ENCODE data around the gene ZFYVE27.
A peak's percentile ranks its signal among the peaks of the same experiment; 100 is the strongest.

The ZFYVE27 gene

DNA sequence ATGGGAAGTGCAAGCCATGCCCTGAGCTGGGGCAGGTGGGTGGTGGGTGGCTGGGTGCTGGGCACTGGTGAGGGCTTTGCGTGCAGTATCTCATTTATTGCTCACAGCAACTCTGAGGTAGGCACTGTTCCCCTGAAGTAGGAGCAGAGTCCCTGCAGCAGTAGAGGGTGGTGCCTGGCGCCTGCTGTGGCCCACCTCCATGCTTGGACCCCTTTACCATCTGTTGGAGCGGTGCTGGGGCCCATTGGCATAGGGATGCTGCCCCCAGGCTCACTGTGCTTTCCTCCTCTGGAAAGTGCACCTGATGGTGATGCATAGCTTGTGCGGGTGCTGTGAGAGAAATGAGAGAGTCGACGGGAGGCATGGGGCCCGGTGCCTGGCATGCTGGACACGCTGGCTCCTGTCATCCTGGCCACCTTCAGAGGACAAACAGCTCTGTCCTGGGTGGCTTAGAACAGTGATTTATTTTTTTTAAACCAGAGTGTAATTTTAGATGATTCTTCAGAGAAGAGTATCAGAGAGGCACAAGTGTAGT, 24.5 kb downstream of the ZFYVE27 start:
- H3K14ac ChIP-seq (ENCODE audit: low read length), result no peak overlapping the region
- H3K27me3 ChIP-seq (ENCODE audit: control insufficient read depth in 3 of 3, insufficient read depth in 3 of 3, low read depth in 1 of 3, low read length in 3 of 3), result no peaks in the 10 kb centered on the region
- no peak overlapping the region for H2BK120ac ChIP-seq (ENCODE audit: low read depth, low read length)
- no peak overlapping the region for H2BK15ac ChIP-seq (ENCODE audit: low read length)
- H3K79me1 ChIP-seq (ENCODE audit: low read depth, low read length), result no peaks in the 10 kb centered on the region
- H3K4me2 ChIP-seq (ENCODE audit: insufficient read depth, low read length, poor library complexity, severe bottlenecking), result no peak overlapping the region
- no peak overlapping the region for H3K4ac ChIP-seq (ENCODE audit: low read length)
- no peak overlapping the region for H3K18ac ChIP-seq (ENCODE audit: low read length)
- H4K8ac ChIP-seq (ENCODE audit: low read depth, low read length), result no peak overlapping the region
- no peak overlapping the region for H2AK5ac ChIP-seq (ENCODE audit: low read depth, low read length)
- H3K23ac ChIP-seq (ENCODE audit: low read depth, low read length, poor library complexity), result no peak overlapping the region
- H2AFZ ChIP-seq (ENCODE audit: low read length), result no peak overlapping the region
- WGBS, 2 donors (ENCODE audit: extremely low coverage in 2 of 2, insufficient read length in 2 of 2, insufficient replicate concordance in 1 of 2), result no CpG with 5 or more reads among the region's 8 CpGs
- H3K9me3 ChIP-seq (replicated peaks in 1 of 2; ENCODE audit: control insufficient read depth in 2 of 2, insufficient read depth in 1 of 2, low read depth in 1 of 2, low read length in 2 of 2), result no peaks in the 10 kb centered on the region
- H4K91ac ChIP-seq (ENCODE audit: low read depth, low read length, poor library complexity), result no peak overlapping the region
- no peak overlapping the region for H2BK12ac ChIP-seq (ENCODE audit: low read length)
- H3K36me3 ChIP-seq (replicated peaks in 1 of 2; ENCODE audit: control insufficient read depth in 2 of 2, insufficient read depth in 2 of 2, low read length in 2 of 2), result peaks cover 10 to 45% of the 10 kb centered on the region in 2 donors
- no peak for DNase-seq (ENCODE audit: low spot score)
- peaks cover 0 to 14% of the 10 kb centered on the region in 2 donors for H3K4me1 ChIP-seq (ENCODE audit: control insufficient read depth in 2 of 2, insufficient read depth in 1 of 2, low read depth in 1 of 2, low read length in 2 of 2)
- no peak overlapping the region for H3K9ac ChIP-seq (ENCODE audit: low read depth, low read length, poor library complexity)
- H3K27ac ChIP-seq (replicated peaks; ENCODE audit: low read length), result no peak overlapping the region
- H3K4me3 ChIP-seq (ENCODE audit: low read length in 2 of 2), result no peak overlapping the region
- H2BK5ac ChIP-seq (ENCODE audit: low read length), result no peak overlapping the region

DNA sequence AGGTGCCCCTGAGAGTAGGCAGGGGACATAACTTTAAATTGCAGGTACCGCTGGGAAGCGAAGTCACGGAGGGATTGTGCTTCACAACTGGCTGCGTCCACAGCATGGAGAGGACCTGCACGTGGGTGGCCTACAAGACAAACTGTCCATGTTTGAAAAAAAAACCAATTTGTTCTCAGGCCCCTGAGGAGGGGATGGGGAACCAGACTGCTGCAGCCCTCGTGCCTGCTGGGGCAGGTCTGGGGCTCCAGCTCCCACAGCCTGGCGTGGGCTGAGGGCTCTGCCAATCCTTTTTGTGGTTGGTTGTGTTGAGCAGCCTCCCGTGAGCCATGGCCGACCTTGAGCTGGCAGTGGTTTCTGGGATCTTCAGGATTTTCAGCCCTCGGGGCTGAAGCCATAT, 25.1 kb downstream of the ZFYVE27 start:
- DNase-seq (ENCODE audit: low spot score), result no peak
- no peak overlapping the region for H3K4ac ChIP-seq (ENCODE audit: low read length)
- no CpG with 5 or more reads among the region's 10 CpGs for WGBS, 2 donors (ENCODE audit: extremely low coverage in 2 of 2, insufficient read length in 2 of 2, insufficient replicate concordance in 1 of 2)

DNA sequence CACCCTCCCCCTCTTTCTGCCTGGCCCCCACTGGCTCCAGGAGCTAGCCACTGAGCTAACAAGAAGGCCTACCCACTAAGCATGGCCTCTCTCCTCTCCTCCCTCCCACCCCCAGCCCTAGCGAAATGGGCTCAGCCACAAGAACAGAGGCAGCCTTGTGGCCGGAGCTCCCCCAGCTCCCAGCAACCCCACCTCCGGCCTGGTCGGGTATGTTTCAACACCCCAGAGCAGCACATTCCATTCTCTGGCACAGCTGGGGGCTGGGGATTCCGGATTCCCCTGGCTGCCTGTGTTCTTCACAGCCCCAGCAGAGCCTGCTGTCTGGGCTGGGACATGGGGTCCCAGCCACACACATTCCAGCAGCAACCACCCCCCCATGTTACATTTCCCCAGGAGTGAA, 25.9 kb downstream of the ZFYVE27 start:
- no peak overlapping the region for H2AK5ac ChIP-seq (ENCODE audit: low read depth, low read length)
- H3K4me3 ChIP-seq (ENCODE audit: low read length in 2 of 2), result no peak overlapping the region
- no peak overlapping the region for H3K9ac ChIP-seq (ENCODE audit: low read depth, low read length, poor library complexity)
- H2BK12ac ChIP-seq (ENCODE audit: low read length), result no peak overlapping the region
- H3K79me1 ChIP-seq (ENCODE audit: low read depth, low read length), result no peaks in the 10 kb centered on the region
- peaks cover 0 to 14% of the 10 kb centered on the region in 2 donors for H3K4me1 ChIP-seq (ENCODE audit: control insufficient read depth in 2 of 2, insufficient read depth in 1 of 2, low read depth in 1 of 2, low read length in 2 of 2)
- peak; percentile 42 for DNase-seq (ENCODE audit: low spot score)
- no peak overlapping the region for H4K8ac ChIP-seq (ENCODE audit: low read depth, low read length)
- no peak overlapping the region for H2BK15ac ChIP-seq (ENCODE audit: low read length)
- no peak overlapping the region for H3K4me2 ChIP-seq (ENCODE audit: insufficient read depth, low read length, poor library complexity, severe bottlenecking)
- H3K9me3 ChIP-seq (replicated peaks in 1 of 2; ENCODE audit: control insufficient read depth in 2 of 2, insufficient read depth in 1 of 2, low read depth in 1 of 2, low read length in 2 of 2), result no peaks in the 10 kb centered on the region
- no peak overlapping the region for H2AFZ ChIP-seq (ENCODE audit: low read length)
- no peak overlapping the region for H3K4ac ChIP-seq (ENCODE audit: low read length)
- H3K18ac ChIP-seq (ENCODE audit: low read length), result peak overlapping the region; percentile 32
- H3K27ac ChIP-seq (replicated peaks; ENCODE audit: low read length), result no peak overlapping the region
- H4K91ac ChIP-seq (ENCODE audit: low read depth, low read length, poor library complexity), result no peak overlapping the region
- H2BK120ac ChIP-seq (ENCODE audit: low read depth, low read length), result peak overlapping the region; percentile 7
- no peaks in the 10 kb centered on the region for H3K27me3 ChIP-seq (ENCODE audit: control insufficient read depth in 3 of 3, insufficient read depth in 3 of 3, low read depth in 1 of 3, low read length in 3 of 3)
- H2BK5ac ChIP-seq (ENCODE audit: low read length), result no peak overlapping the region
- peak overlapping the region; percentile 39 for H3K14ac ChIP-seq (ENCODE audit: low read length)
- no peak overlapping the region for H3K23ac ChIP-seq (ENCODE audit: low read depth, low read length, poor library complexity)
- H3K36me3 ChIP-seq (replicated peaks in 1 of 2; ENCODE audit: control insufficient read depth in 2 of 2, insufficient read depth in 2 of 2, low read length in 2 of 2), result peaks cover 6 to 31% of the 10 kb centered on the region in 2 donors
- no CpG with 5 or more reads among the region's 5 CpGs for WGBS, 2 donors (ENCODE audit: extremely low coverage in 2 of 2, insufficient read length in 2 of 2, insufficient replicate concordance in 1 of 2)

More for the DNA sequence above, 25.1 kb downstream of the ZFYVE27 start:
- no peak overlapping the region for H3K27ac ChIP-seq (replicated peaks; ENCODE audit: low read length)
- H3K9me3 ChIP-seq (replicated peaks in 1 of 2; ENCODE audit: control insufficient read depth in 2 of 2, insufficient read depth in 1 of 2, low read depth in 1 of 2, low read length in 2 of 2), result no peaks in the 10 kb centered on the region
- H2BK120ac ChIP-seq (ENCODE audit: low read depth, low read length), result no peak overlapping the region
- no peak overlapping the region for H2BK12ac ChIP-seq (ENCODE audit: low read length)
- no peak overlapping the region for H2BK5ac ChIP-seq (ENCODE audit: low read length)
- H3K27me3 ChIP-seq (ENCODE audit: control insufficient read depth in 3 of 3, insufficient read depth in 3 of 3, low read depth in 1 of 3, low read length in 3 of 3), result no peaks in the 10 kb centered on the region
- H3K4me3 ChIP-seq (ENCODE audit: low read length in 2 of 2), result no peak overlapping the region
- no peak overlapping the region for H3K23ac ChIP-seq (ENCODE audit: low read depth, low read length, poor library complexity)
- H4K8ac ChIP-seq (ENCODE audit: low read depth, low read length), result no peak overlapping the region
- H3K79me1 ChIP-seq (ENCODE audit: low read depth, low read length), result no peaks in the 10 kb centered on the region
- H4K91ac ChIP-seq (ENCODE audit: low read depth, low read length, poor library complexity), result no peak overlapping the region
- H3K9ac ChIP-seq (ENCODE audit: low read depth, low read length, poor library complexity), result no peak overlapping the region
- no peak overlapping the region for H2BK15ac ChIP-seq (ENCODE audit: low read length)
- no peak overlapping the region for H3K18ac ChIP-seq (ENCODE audit: low read length)
- H2AFZ ChIP-seq (ENCODE audit: low read length), result no peak overlapping the region
- no peak overlapping the region for H3K4me2 ChIP-seq (ENCODE audit: insufficient read depth, low read length, poor library complexity, severe bottlenecking)
- peaks cover 8 to 38% of the 10 kb centered on the region in 2 donors for H3K36me3 ChIP-seq (replicated peaks in 1 of 2; ENCODE audit: control insufficient read depth in 2 of 2, insufficient read depth in 2 of 2, low read length in 2 of 2)
- no peak overlapping the region for H2AK5ac ChIP-seq (ENCODE audit: low read depth, low read length)
- no peak overlapping the region for H3K14ac ChIP-seq (ENCODE audit: low read length)
- peaks cover 0 to 14% of the 10 kb centered on the region in 2 donors for H3K4me1 ChIP-seq (ENCODE audit: control insufficient read depth in 2 of 2, insufficient read depth in 1 of 2, low read depth in 1 of 2, low read length in 2 of 2)

GRCh38 chr10:97763411-97763810, 26.5 kb downstream of the ZFYVE27 start:
- Histone ChIP-seq H4K8ac (ENCODE audit: low read depth, low read length) (no peak overlapping the region), H3K4me3 (ENCODE audit: low read length in 2 of 2) (peak overlapping the region in 1 of 2 donors; percentile 14), H3K9ac (ENCODE audit: low read depth, low read length, poor library complexity) (no peak overlapping the region), H3K9me3 (replicated peaks in 1 of 2; ENCODE audit: control insufficient read depth in 2 of 2, insufficient read depth in 1 of 2, low read depth in 1 of 2, low read length in 2 of 2) (no peaks in the 10 kb centered on the region), H3K27me3 (ENCODE audit: control insufficient read depth in 3 of 3, insufficient read depth in 3 of 3, low read depth in 1 of 3, low read length in 3 of 3) (no peaks in the 10 kb centered on the region), H2AFZ (ENCODE audit: low read length) (no peak overlapping the region), H3K79me1 (ENCODE audit: low read depth, low read length) (no peaks in the 10 kb centered on the region), H2BK12ac (ENCODE audit: low read length) (no peak overlapping the region), H3K36me3 (replicated peaks in 1 of 2; ENCODE audit: control insufficient read depth in 2 of 2, insufficient read depth in 2 of 2, low read length in 2 of 2) (peaks cover 6 to 27% of the 10 kb centered on the region in 2 donors), H3K4ac (ENCODE audit: low read length) (no peak overlapping the region), H3K14ac (ENCODE audit: low read length) (no peak overlapping the region), H4K91ac (ENCODE audit: low read depth, low read length, poor library complexity) (no peak overlapping the region), H3K4me1 (ENCODE audit: control insufficient read depth in 2 of 2, insufficient read depth in 1 of 2, low read depth in 1 of 2, low read length in 2 of 2) (peaks cover 0 to 14% of the 10 kb centered on the region in 2 donors), H2BK5ac (ENCODE audit: low read length) (no peak overlapping the region), H2BK15ac (ENCODE audit: low read length) (no peak overlapping the region), H3K27ac (replicated peaks; ENCODE audit: low read length) (no peak overlapping the region), H2AK5ac (ENCODE audit: low read depth, low read length) (no peak overlapping the region), H3K18ac (ENCODE audit: low read length) (no peak overlapping the region), H3K4me2 (ENCODE audit: insufficient read depth, low read length, poor library complexity, severe bottlenecking) (no peak overlapping the region), H3K23ac (ENCODE audit: low read depth, low read length, poor library complexity) (no peak overlapping the region), H2BK120ac (ENCODE audit: low read depth, low read length) (no peak overlapping the region)
- DNase-seq (ENCODE audit: low spot score), result no peak
- no CpG with 5 or more reads among the region's 2 CpGs for WGBS, 2 donors (ENCODE audit: extremely low coverage in 2 of 2, insufficient read length in 2 of 2, insufficient replicate concordance in 1 of 2)
